AML-193 (cell line): ENCODE results near the gene ATG5.
A peak's percentile ranks its signal among the peaks of the same experiment; 100 is the strongest.

Experiments
- DNase-seq, 2 experiments: peaks; one replicate each; lab custom pipeline; 2025; lab: John Stamatoyannopoulos, UW

ATG5 gene

GRCh38 chr6:106180208-106180607 is 145.4 kb downstream of the ATG5 start:
- DNase-seq = no peak

- DNase-seq = peak; percentile 17 to 48
Observed at GRCh38 chr6:106178900-106179299, 146.7 kb downstream of the ATG5 start.

GRCh38 chr6:106177786-106178185 is 147.8 kb downstream of the ATG5 start:
- no peak for DNase-seq

- no peak for DNase-seq
Observed at GRCh38 chr6:106173124-106173879, 152.3 kb downstream of the ATG5 start.

GRCh38 chr6:106170030-106170791 is 155.3 kb downstream of the ATG5 start:
- DNase-seq = no peak

GRCh38 chr6:106169517-106169916 is 156.0 kb downstream of the ATG5 start:
- DNase-seq = no peak

- DNase-seq = no peak
Observed at GRCh38 chr6:106168097-106168888, 157.3 kb downstream of the ATG5 start.

GRCh38 chr6:106167096-106167814 is 158.3 kb downstream of the ATG5 start:
- no peak for DNase-seq

- no peak for DNase-seq
Observed at GRCh38 chr6:106165885-106166485, 159.6 kb downstream of the ATG5 start.

GRCh38 chr6:106163966-106164877 is 161.3 kb downstream of the ATG5 start:
- DNase-seq = peak; percentile 95 to 97

- DNase-seq = peak; percentile 85 to 87
Observed at GRCh38 chr6:106163446-106163965, 162.1 kb downstream of the ATG5 start.

GRCh38 chr6:106162921-106163320 is 162.6 kb downstream of the ATG5 start:
- DNase-seq = peak; percentile 35 to 49

- DNase-seq = no peak
Observed at GRCh38 chr6:106161893-106162292, 163.7 kb downstream of the ATG5 start.

- DNase-seq = no peak
Observed at GRCh38 chr6:106161311-106161874, 164.2 kb downstream of the ATG5 start.

- DNase-seq = no peak
Observed at GRCh38 chr6:106160189-106160588, 165.4 kb downstream of the ATG5 start.

- no peak for DNase-seq
Observed at GRCh38 chr6:106159531-106159940, 166.0 kb downstream of the ATG5 start.

- no peak for DNase-seq
Observed at GRCh38 chr6:106158816-106159215, 166.7 kb downstream of the ATG5 start.

GRCh38 chr6:106156863-106157262 is 168.7 kb downstream of the ATG5 start:
- no peak for DNase-seq

- no peak for DNase-seq
Observed at GRCh38 chr6:106156413-106156812, 169.1 kb downstream of the ATG5 start.
